Neuronal stem cell (in vitro differentiated cells): ENCODE data around the gene PBX4.

Experiments used
- DNase-seq: peaks from one replicate; pipeline ENCODE4 v3.0.0-alpha.2; 2013; ENCODE audit warnings: low spot score
- H2AFZ ChIP-seq: one replicate; pipeline ENCODE4 v1.6.1; 2013; ENCODE audit warnings: mild to moderate bottlenecking, low read length, inconsistent platforms
- H2AK5ac ChIP-seq: 2 replicates; pipeline ENCODE4 v1.6.1; 2013; ENCODE audit warnings: low read depth, mild to moderate bottlenecking, inconsistent platforms, low read length, moderate library complexity, mixed read lengths
- H2BK120ac ChIP-seq: 2 replicates; pipeline ENCODE4 v1.6.1; 2013; ENCODE audit warnings: low read depth, mild to moderate bottlenecking, inconsistent platforms, low read length, moderate library complexity, mixed read lengths
- H2BK12ac ChIP-seq: one replicate; pipeline ENCODE4 v1.6.1; 2013; ENCODE audit warnings: low read length, inconsistent platforms
- H2BK15ac ChIP-seq: 2 replicates; pipeline ENCODE4 v1.6.1; 2013; ENCODE audit warnings: mild to moderate bottlenecking, low read length, inconsistent platforms, mixed read lengths
- H2BK5ac ChIP-seq: one replicate; pipeline ENCODE4 v1.6.1; 2013; ENCODE audit warnings: inconsistent platforms, mild to moderate bottlenecking, low read length, moderate library complexity
- H3K14ac ChIP-seq: one replicate; pipeline ENCODE4 v1.6.1; 2013; ENCODE audit warnings: low read length, inconsistent platforms
- H3K18ac ChIP-seq: 2 replicates; pipeline ENCODE4 v1.6.1; 2013; ENCODE audit warnings: low read length, inconsistent platforms
- H3K23ac ChIP-seq: 2 replicates; pipeline ENCODE4 v1.6.1; 2013; ENCODE audit warnings: low read depth, mild to moderate bottlenecking, mixed read lengths, low read length, inconsistent platforms; ENCODE audit not compliant: poor library complexity
- H3K27ac ChIP-seq: replicated peaks from 3 replicates; pipeline ENCODE4 v1.5.1; 2013; ENCODE audit warnings: low read length, inconsistent platforms
- H3K27me3 ChIP-seq, 3 experiments: 2 replicates each; pipeline ENCODE4 v1.6.1; 2013; ENCODE audit warnings: low read length in 3 of 3, mild to moderate bottlenecking in 2 of 3, inconsistent platforms in 1 of 3, low read depth in 1 of 3, mixed read lengths in 1 of 3, moderate library complexity in 1 of 3; ENCODE audit not compliant: control insufficient read depth in 3 of 3, insufficient read depth in 3 of 3
- H3K36me3 ChIP-seq, 2 donors: replicated peaks in 1 of 2; 2 replicates each; pipeline ENCODE4 v1.6.1; 2013; ENCODE audit warnings: low read length in 2 of 2; ENCODE audit not compliant: control insufficient read depth in 2 of 2, insufficient read depth in 2 of 2
- H3K4ac ChIP-seq: 2 replicates; pipeline ENCODE4 v1.6.1; 2013; ENCODE audit warnings: inconsistent platforms, mild to moderate bottlenecking, low read length, moderate library complexity
- H3K4me1 ChIP-seq, 2 donors: 1 replicate in 1 of 2; 2 replicates in 1 of 2; pipeline ENCODE4 v1.6.1; 2013; ENCODE audit warnings: low read length in 2 of 2, low read depth in 1 of 2; ENCODE audit not compliant: control insufficient read depth in 2 of 2, insufficient read depth in 1 of 2
- H3K4me2 ChIP-seq: one replicate; pipeline ENCODE4 v1.6.1; 2013; ENCODE audit warnings: mild to moderate bottlenecking, low read length, inconsistent platforms; ENCODE audit not compliant: insufficient read depth, poor library complexity, severe bottlenecking
- H3K4me3 ChIP-seq, 2 donors: 2 replicates each; pipeline ENCODE4 v1.5.1; 2013; ENCODE audit warnings: low read length in 2 of 2, mild to moderate bottlenecking in 2 of 2, inconsistent platforms in 1 of 2, moderate library complexity in 1 of 2
- H3K79me1 ChIP-seq: one replicate; pipeline ENCODE4 v1.6.1; 2013; ENCODE audit warnings: low read depth, mild to moderate bottlenecking, inconsistent platforms, low read length, moderate library complexity
- H3K9ac ChIP-seq: one replicate; pipeline ENCODE4 v1.6.1; 2013; ENCODE audit warnings: mild to moderate bottlenecking, low read depth, low read length, inconsistent platforms; ENCODE audit not compliant: poor library complexity
- H3K9me3 ChIP-seq, 2 donors: replicated peaks in 1 of 2; 2 replicates each; pipeline versions ENCODE3 to v1.6.1; 2013; ENCODE audit warnings: low read length in 2 of 2, mild to moderate bottlenecking in 2 of 2, inconsistent platforms in 1 of 2, low read depth in 1 of 2, mixed read lengths in 1 of 2, moderate library complexity in 1 of 2; ENCODE audit not compliant: control insufficient read depth in 2 of 2, insufficient read depth in 1 of 2
- H4K8ac ChIP-seq: one replicate; pipeline ENCODE4 v1.6.1; 2013; ENCODE audit warnings: low read depth, mild to moderate bottlenecking, inconsistent platforms, low read length, moderate library complexity
- H4K91ac ChIP-seq: one replicate; pipeline ENCODE4 v1.6.1; 2013; ENCODE audit warnings: low read length, low read depth, mild to moderate bottlenecking, inconsistent platforms; ENCODE audit not compliant: poor library complexity
- WGBS, 2 donors: extraction: QIAGEN DNeasy Blood & Tissue Kit; methylation state at CpG; one replicate each; pipeline ENCODE4 v1.1.7; 2013; ENCODE audit warnings: missing lambda C conversion rate in 2 of 2, mixed read lengths in 1 of 2; ENCODE audit not compliant: insufficient read length in 2 of 2, insufficient replicate concordance in 1 of 2; ENCODE audit errors: extremely low coverage in 2 of 2; 5-methylcytosine and 5-hydroxymethylcytosine counted together

The PBX4 gene

DNA sequence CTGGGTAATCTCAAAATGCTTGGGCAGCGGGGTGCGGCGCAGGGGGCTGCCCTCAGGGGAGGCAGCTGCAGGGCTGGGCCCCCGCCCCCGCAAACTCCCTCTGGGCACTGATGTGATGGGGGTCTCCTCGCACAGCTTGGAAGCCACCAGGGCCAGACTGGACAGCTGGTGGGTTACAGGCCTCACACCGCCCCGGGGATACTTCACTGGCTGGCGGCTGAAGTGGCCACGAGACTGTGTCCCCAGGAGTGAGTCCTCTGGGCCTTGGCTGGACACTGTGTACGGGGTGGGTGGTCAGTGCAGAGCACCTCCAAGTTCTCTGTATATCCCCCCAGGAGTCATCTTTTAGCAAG, 11.6 kb upstream of the PBX4 start:
- peak overlapping the region; percentile 2 for H3K4ac ChIP-seq
- H3K18ac ChIP-seq, result no peak overlapping the region
- no peak overlapping the region for H4K8ac ChIP-seq
- no peak overlapping the region for H2BK5ac ChIP-seq
- H3K23ac ChIP-seq, result no peak overlapping the region
- H3K4me2 ChIP-seq, result no peak overlapping the region
- no peak overlapping the region for H3K4me3 ChIP-seq
- no CpG with 5 or more reads among the region's 11 CpGs for WGBS, 2 donors
- no peak overlapping the region for H2AFZ ChIP-seq
- no peak overlapping the region for H2BK120ac ChIP-seq
- no peak overlapping the region for H4K91ac ChIP-seq
- peak overlapping the region; percentile 73 for H2AK5ac ChIP-seq
- peaks cover 2 to 3% of the 10 kb centered on the region in 2 donors for H3K9me3 ChIP-seq
- H2BK12ac ChIP-seq, result no peak overlapping the region
- no peak for DNase-seq
- peaks cover 0 to 15% of the 10 kb centered on the region in 2 donors for H3K4me1 ChIP-seq
- H3K27ac ChIP-seq, result no peak overlapping the region
- peak overlapping the region; percentile 25 for H3K9ac ChIP-seq
- H3K14ac ChIP-seq, result no peak overlapping the region
- H2BK15ac ChIP-seq, result no peak overlapping the region
- H3K79me1 ChIP-seq, result peaks cover 13% of the 10 kb centered on the region
- no peaks in the 10 kb centered on the region for H3K27me3 ChIP-seq
- H3K36me3 ChIP-seq, result peaks cover 20 to 46% of the 10 kb centered on the region in 2 donors

- peak overlapping the region; percentile 90 for H3K27ac ChIP-seq
- peaks cover 13% of the 10 kb centered on the region for H3K79me1 ChIP-seq
- peak overlapping the region; percentile 94 for H2AK5ac ChIP-seq
- no peaks in the 10 kb centered on the region for H3K27me3 ChIP-seq
- H3K14ac ChIP-seq, result peak overlapping the region; percentile 84
- peak overlapping the region; percentile 99 for H3K23ac ChIP-seq
- H2AFZ ChIP-seq, result no peak overlapping the region
- H2BK12ac ChIP-seq, result peak overlapping the region; percentile 30
- H3K9ac ChIP-seq, result peak overlapping the region; percentile 96
- peak overlapping the region in 1 of 2 donors; percentile 97 for H3K4me3 ChIP-seq
- peak; percentile 79 for DNase-seq
- peak overlapping the region; percentile 85 for H2BK5ac ChIP-seq
- peak overlapping the region; percentile 98 for H4K91ac ChIP-seq
- peaks cover 21 to 33% of the 10 kb centered on the region in 2 donors for H3K36me3 ChIP-seq
- peak overlapping the region; percentile 77 for H2BK120ac ChIP-seq
- H3K4me1 ChIP-seq, result peaks cover 0 to 15% of the 10 kb centered on the region in 2 donors
- H2BK15ac ChIP-seq, result peak overlapping the region; percentile 44
- H3K4ac ChIP-seq, result peak overlapping the region; percentile 60
- H3K4me2 ChIP-seq, result peak overlapping the region; percentile 96
- no CpG with 5 or more reads among the region's 51 CpGs for WGBS, 2 donors
- peak overlapping the region; percentile 99 for H4K8ac ChIP-seq
- peak overlapping the region; percentile 99 for H3K18ac ChIP-seq
- H3K9me3 ChIP-seq, result peaks cover 2 to 3% of the 10 kb centered on the region in 2 donors
These were observed 10.1 kb upstream of the PBX4 start for GRCh38 chr19:19628501-19629134.

DNA sequence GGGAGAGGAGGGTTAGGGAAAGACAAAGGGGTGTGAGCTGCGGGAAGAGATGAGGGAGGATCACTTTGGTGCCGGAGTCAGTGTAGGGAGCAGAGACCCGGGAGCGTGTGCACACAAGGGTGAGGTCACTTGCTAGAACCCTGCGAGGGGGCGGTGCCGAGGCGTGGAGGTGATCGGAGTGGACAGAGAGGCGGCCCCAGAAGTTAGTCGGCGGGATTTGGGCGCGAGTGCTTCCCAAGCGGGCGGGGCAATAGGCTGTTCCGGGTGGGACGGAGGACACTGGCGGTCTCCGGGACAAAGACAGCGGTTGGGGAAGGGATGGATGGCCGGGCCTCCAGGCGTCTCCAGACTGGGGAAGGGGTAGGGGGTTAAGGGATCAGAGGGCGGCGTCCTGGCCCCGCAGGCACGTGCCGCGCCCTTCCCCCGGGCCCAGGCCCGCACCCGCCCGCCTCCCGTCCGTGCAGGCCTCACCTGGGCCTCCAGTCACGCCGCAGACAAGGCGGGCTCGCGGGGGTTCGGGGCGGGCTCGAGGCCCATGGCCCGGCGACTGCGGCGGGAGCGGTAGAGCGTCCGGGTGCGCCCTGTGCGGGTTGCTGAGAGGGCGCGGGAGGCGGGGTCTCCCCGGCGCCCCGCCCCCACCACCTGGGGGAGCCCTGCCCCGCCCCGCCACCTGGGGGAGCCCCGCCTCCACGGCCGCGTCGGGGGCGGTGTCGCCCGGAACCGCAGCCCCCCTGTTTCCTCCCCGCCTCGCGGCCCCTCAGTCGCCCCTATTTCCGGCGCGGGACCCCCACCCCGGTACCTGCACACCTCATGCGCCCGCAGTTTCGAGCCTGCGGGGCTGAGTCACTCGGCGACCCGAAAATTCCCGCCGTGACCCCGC, 9.4 kb upstream of the PBX4 start, which contains the start of gene LPAR2:
Gene LPAR2 (minus strand): TSS at position 600 of the 880 bp plus-strand sequence. CDS start 945 bp downstream, outside the sequence.
- Histone ChIP-seq H4K8ac (peak within 1 kb of the TSS; percentile 99), H2AK5ac (peak within 1 kb of the TSS; percentile 97), H2BK12ac (peak within 1 kb of the TSS; percentile 30), H2BK15ac (peak within 1 kb of the TSS; percentile 64), H3K27ac (peak within 1 kb of the TSS; percentile 90), H3K9me3 (peaks cover 2 to 3% of the 10 kb centered on the region in 2 donors), H2BK120ac (peak within 1 kb of the TSS; percentile 77), H4K91ac (peak within 1 kb of the TSS; percentile 98), H3K36me3 (peaks cover 23 to 26% of the 10 kb centered on the region in 2 donors), H2BK5ac (peak within 1 kb of the TSS; percentile 85), H3K18ac (peak within 1 kb of the TSS; percentile 99), H3K14ac (peak within 1 kb of the TSS; percentile 84), H3K23ac (peak within 1 kb of the TSS; percentile 99), H3K4me2 (peak within 1 kb of the TSS; percentile 96), H3K4me3 (peak within 1 kb of the TSS in 1 of 2 donors; percentile 97), H3K27me3 (no peaks in the 10 kb centered on the region), H3K4ac (peak within 1 kb of the TSS; percentile 60), H3K79me1 (peaks cover 13% of the 10 kb centered on the region), H3K9ac (peak within 1 kb of the TSS; percentile 96), H2AFZ (no peak within 1 kb of the TSS), H3K4me1 (peaks cover 0 to 15% of the 10 kb centered on the region in 2 donors)
- peak; percentile 46 for DNase-seq
- no CpG with 5 or more reads among the region's 87 CpGs for WGBS, 2 donors
